HEK293 (cell line): ENCODE measurements around the gene IVD.

Source experiments
- CTCF ChIA-PET: fragments of 350-600 bp; formaldehyde crosslinking; extraction: SDS; loops from one replicate; lab custom pipeline; 2021; ENCODE audit warnings: antibody characterized with exemption; lab: Yijun Ruan, JAX
- POLR2A ChIA-PET: fragments of 300-600 bp; formaldehyde crosslinking; extraction: SDS; loops from one replicate; lab custom pipeline; 2020; ENCODE audit warnings: antibody characterized with exemption, inconsistent platforms; lab: Yijun Ruan, JAX
- H3K27ac ChIP-seq: fragments of 200-500 bp; sonication (Bioruptor generic); 2 replicates; pipeline ENCODE4 v1.5.1; 2014; ENCODE audit warnings: low read depth, low read length, control low read depth, inconsistent platforms; ENCODE audit errors: extremely low read depth
- H3K36me3 ChIP-seq, 2 experiments: fragments of 200-500 bp in 1 of 2; sonication (Bioruptor generic) in 1 of 2; 1 replicate in 1 of 2; 2 replicates in 1 of 2; pipeline ENCODE4 v1.5.1; 2014 to 2017; ENCODE audit warnings: inconsistent platforms in 2 of 2, low read length in 2 of 2; ENCODE audit not compliant: control insufficient read depth in 2 of 2, insufficient read depth in 1 of 2
- H3K4me1 ChIP-seq: fragments of 200-500 bp; sonication (Bioruptor generic); 2 replicates; pipeline ENCODE4 v1.5.1; 2014; ENCODE audit warnings: mild to moderate bottlenecking, low read length, inconsistent platforms; ENCODE audit not compliant: control insufficient read depth, insufficient read depth
- H3K4me3 ChIP-seq: 2 replicates; pipeline ENCODE4 v1.5.1; 2011; ENCODE audit warnings: low read depth, mild to moderate bottlenecking, control low read depth, low read length, moderate library complexity
- H3K9me3 ChIP-seq: fragments of 200-500 bp; sonication (Bioruptor generic); 2 replicates; pipeline ENCODE4 v1.5.1; 2014; ENCODE audit warnings: low read depth, low read length, inconsistent platforms; ENCODE audit not compliant: control insufficient read depth, insufficient read depth
- EGR2 ChIP-seq: fragments of 450-650 bp; formaldehyde crosslinking; IDR thresholded peaks from 2 replicates; pipeline ENCODE4 v1.5.1; 2016; ENCODE audit warnings: low read depth, missing biosample characterization, missing genetic modification characterization
- GLIS1 ChIP-seq: fragments of 450-650 bp; formaldehyde crosslinking; IDR thresholded peaks from 2 replicates; pipeline ENCODE4 v1.5.1; 2016; ENCODE audit warnings: missing biosample characterization, missing genetic modification characterization
- GLIS2 ChIP-seq: fragments of 450-650 bp; formaldehyde crosslinking; IDR thresholded peaks from 2 replicates; pipeline ENCODE4 v1.5.1; 2016; ENCODE audit warnings: missing biosample characterization, missing genetic modification characterization
- KLF9 ChIP-seq: fragments of 450-650 bp; formaldehyde crosslinking; IDR thresholded peaks from 2 replicates; pipeline ENCODE4 v1.5.1; 2016; ENCODE audit warnings: missing biosample characterization, missing genetic modification characterization, low read depth
- ZFP3 ChIP-seq: fragments of 450-650 bp; formaldehyde crosslinking; IDR thresholded peaks from 2 replicates; pipeline ENCODE4 v1.5.1; 2016; ENCODE audit warnings: low read depth, missing biosample characterization, missing genetic modification characterization
- ZNF114 ChIP-seq: fragments of 450-650 bp; formaldehyde crosslinking; IDR thresholded peaks from 2 replicates; pipeline ENCODE4 v1.5.0; 2017; ENCODE audit warnings: missing biosample characterization, missing genetic modification characterization
- ZNF266 ChIP-seq: fragments of 450-650 bp; formaldehyde crosslinking; IDR thresholded peaks from 2 replicates; pipeline ENCODE4 v1.5.1; 2016; ENCODE audit warnings: missing biosample characterization, missing genetic modification characterization, low read depth
- ZNF426 ChIP-seq: fragments of 450-650 bp; formaldehyde crosslinking; IDR thresholded peaks from 2 replicates; pipeline ENCODE4 v1.5.1; 2017; ENCODE audit warnings: missing biosample characterization, missing genetic modification characterization, mild to moderate bottlenecking, inconsistent platforms, moderate library complexity
- ZNF510 ChIP-seq: fragments of 450-650 bp; formaldehyde crosslinking; IDR thresholded peaks from 2 replicates; pipeline ENCODE4 v1.5.1; 2018; ENCODE audit warnings: mild to moderate bottlenecking, missing genetic modification characterization, missing biosample characterization; ENCODE audit not compliant: insufficient replicate concordance
- ZNF529 ChIP-seq: fragments of 450-650 bp; formaldehyde crosslinking; IDR thresholded peaks from 2 replicates; pipeline ENCODE4 v1.5.1; 2017; ENCODE audit warnings: missing genetic modification characterization, missing biosample characterization; ENCODE audit not compliant: insufficient replicate concordance
- ZNF544 ChIP-seq: fragments of 450-650 bp; formaldehyde crosslinking; IDR thresholded peaks from 2 replicates; pipeline ENCODE4 v1.5.0; 2017; ENCODE audit warnings: missing biosample characterization, missing genetic modification characterization
- ZNF621 ChIP-seq: fragments of 450-650 bp; formaldehyde crosslinking; IDR thresholded peaks from 2 replicates; pipeline ENCODE4 v1.5.1; 2017; ENCODE audit warnings: missing biosample characterization, missing genetic modification characterization
- ZNF629 ChIP-seq: fragments of 450-650 bp; formaldehyde crosslinking; IDR thresholded peaks from 2 replicates; pipeline ENCODE4 v1.5.1; 2017; ENCODE audit warnings: missing biosample characterization, missing genetic modification characterization
- ZNF792 ChIP-seq: fragments of 450-650 bp; formaldehyde crosslinking; IDR thresholded peaks from 2 replicates; pipeline ENCODE4 v1.5.1; 2016; ENCODE audit warnings: missing biosample characterization, missing genetic modification characterization
- TF ChIP-seq, protein P1 (sequence below): fragments of 450-650 bp; formaldehyde crosslinking; IDR thresholded peaks from 2 replicates; pipeline ENCODE4 v1.5.1; 2016; ENCODE audit warnings: missing biosample characterization, missing genetic modification characterization
- TF ChIP-seq, protein P2 (sequence below): fragments of 450-650 bp; formaldehyde crosslinking; IDR thresholded peaks from 2 replicates; pipeline ENCODE4 v1.5.1; 2016; ENCODE audit warnings: missing biosample characterization, missing genetic modification characterization, low read depth
- TF ChIP-seq, protein P3 (sequence below): fragments of 450-650 bp; formaldehyde crosslinking; IDR thresholded peaks from 2 replicates; pipeline ENCODE4 v1.5.1; 2016; ENCODE audit warnings: missing biosample characterization, missing genetic modification characterization
- TF ChIP-seq, protein P4 (sequence below): fragments of 450-650 bp; formaldehyde crosslinking; IDR thresholded peaks from 2 replicates; pipeline ENCODE4 v1.5.1; 2016; ENCODE audit warnings: missing biosample characterization, missing genetic modification characterization, borderline replicate concordance

The IVD gene

DNA sequence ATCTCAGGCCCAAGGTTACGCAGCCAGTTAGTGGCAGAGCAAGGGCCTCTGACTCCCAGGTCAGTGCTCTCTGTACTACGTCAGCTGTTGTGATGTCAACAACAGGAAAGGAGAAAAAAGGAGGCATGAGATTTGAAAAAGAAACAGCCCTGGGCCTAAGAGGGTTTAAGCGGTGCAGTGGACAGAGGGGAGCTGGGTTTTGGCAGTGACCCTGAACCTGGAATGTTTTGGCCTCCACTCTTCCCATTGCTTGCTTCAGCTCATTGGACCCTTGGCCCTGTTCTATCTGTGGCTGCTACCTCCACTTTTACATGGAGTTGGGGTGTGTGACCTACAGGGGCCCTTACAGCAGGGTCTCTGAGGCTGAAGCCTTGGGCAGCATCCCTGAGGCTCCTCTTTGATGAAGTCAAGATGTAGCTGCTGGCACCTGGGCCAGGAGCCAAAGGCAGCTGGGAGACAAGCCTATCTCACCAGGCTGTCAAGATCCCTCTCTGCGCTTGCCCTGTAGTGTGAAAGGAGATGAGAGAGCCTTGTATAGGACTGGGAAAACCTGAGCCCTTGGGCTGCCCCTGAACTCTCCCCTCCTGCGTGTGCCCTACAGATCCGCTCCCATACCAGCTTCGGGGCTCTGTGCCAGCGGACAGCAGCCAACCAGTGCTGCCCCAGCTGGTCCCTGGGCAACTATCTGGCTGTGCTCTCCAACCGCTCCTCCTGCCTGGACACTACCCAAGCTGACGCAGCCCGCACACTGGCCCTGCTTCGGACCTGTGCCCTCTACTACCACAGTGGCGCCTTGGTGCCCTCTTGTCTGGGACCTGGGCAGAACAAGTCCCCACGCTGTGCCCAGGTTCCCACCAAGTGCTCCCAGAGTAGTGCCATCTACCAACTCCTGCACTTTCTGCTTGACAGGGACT, 38.9 kb upstream of the IVD start (continued):
- TF ChIP-seq GLIS2 (tag by site-specific recombination) = no peak
- TF ChIP-seq, protein P1, sequence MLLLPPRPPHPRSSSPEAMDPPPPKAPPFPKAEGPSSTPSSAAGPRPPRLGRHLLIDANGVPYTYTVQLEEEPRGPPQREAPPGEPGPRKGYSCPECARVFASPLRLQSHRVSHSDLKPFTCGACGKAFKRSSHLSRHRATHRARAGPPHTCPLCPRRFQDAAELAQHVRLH (tag by site-specific recombination) = no peak
- TF ChIP-seq EGR2 (tag by site-specific recombination) = no peak
- no peak for TF ChIP-seq ZFP3
- no peak for TF ChIP-seq ZNF510 (tag by site-specific recombination)

DNA sequence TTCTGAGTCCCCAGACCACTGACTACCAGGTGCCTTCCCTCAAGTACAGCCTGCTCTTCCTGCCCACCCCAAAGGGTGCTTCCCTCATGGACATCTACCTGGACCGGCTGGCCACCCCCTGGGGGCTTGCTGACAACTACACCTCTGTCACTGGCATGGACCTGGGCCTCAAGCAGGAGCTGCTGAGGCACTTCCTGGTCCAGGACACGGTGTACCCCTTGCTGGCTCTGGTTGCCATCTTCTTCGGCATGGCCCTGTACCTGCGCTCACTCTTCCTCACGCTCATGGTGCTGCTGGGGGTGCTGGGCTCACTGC, 38.3 kb upstream of the IVD start:
- POLR2A ChIA-PET = interaction anchor here (1.5 kb wide), 1 partner anchor 27 kb away, joined by 5 read pairs; the partner anchor contains the start of gene CCDC9B
- CTCF ChIA-PET = interaction anchor here (0.7 to 1.6 kb wide), 9 partner anchors 9 to 58 kb away, joined by 3 to 9 read pairs (median 3); partner anchors contain the start of gene DISP2
- H3K9me3 ChIP-seq = no peaks in the 10 kb centered on the region
- H3K4me1 ChIP-seq = no peaks in the 10 kb centered on the region
- H3K4me3 ChIP-seq = no peak overlapping the region
- TF ChIP-seq GLIS1 (tag by site-specific recombination) (0 out of 2 replicates have a peak, but pooled peaks have one; percentile 5), GLIS2 (tag by site-specific recombination) (peak; percentile 37), ZNF529 (tag by site-specific recombination) (no peak)
- no peaks in the 10 kb centered on the region for H3K36me3 ChIP-seq
- H3K27ac ChIP-seq = no peak overlapping the region

DNA sequence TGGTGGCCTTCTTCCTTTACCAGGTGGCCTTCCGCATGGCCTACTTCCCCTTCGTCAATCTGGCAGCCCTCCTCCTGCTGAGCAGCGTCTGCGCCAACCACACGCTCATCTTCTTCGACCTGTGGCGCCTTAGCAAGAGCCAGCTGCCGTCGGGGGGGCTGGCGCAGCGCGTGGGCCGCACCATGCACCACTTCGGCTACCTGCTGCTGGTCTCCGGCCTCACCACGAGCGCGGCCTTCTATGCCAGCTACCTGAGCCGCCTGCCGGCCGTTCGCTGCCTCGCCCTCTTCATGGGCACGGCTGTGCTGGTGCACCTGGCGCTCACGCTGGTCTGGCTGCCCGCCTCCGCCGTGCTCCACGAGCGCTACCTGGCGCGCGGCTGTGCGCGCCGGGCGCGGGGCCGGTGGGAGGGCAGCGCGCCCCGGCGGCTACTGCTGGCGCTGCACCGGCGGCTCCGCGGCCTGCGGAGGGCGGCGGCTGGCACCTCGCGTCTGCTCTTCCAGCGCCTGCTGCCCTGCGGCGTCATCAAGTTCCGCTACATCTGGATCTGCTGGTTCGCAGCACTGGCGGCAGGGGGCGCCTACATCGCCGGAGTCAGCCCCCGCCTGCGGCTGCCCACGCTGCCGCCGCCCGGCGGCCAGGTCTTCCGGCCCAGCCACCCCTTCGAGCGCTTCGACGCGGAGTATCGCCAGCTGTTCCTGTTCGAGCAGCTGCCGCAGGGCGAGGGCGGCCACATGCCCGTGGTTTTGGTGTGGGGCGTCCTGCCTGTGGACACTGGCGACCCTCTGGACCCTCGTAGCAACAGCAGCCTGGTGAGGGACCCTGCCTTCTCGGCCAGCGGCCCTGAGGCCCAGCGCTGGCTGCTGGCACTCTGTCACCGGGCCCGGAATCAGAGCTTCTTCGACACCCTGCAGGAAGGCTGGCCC, 37.6 kb upstream of the IVD start:
- Histone ChIP-seq H3K36me3 (no peaks in the 10 kb centered on the region), H3K9me3 (no peaks in the 10 kb centered on the region), H3K27ac (no peak overlapping the region), H3K4me1 (no peaks in the 10 kb centered on the region), H3K4me3 (no peak overlapping the region)
- ChIA-PET POLR2A (interaction anchor here (1.1 to 1.5 kb wide), 2 partner anchors 28 to 37 kb away, joined by 3 to 5 read pairs; partner anchors contain the start of genes CCDC9B and IVD), CTCF (interaction anchor here (0.7 to 2.0 kb wide), 18 partner anchors 9 to 58 kb away, joined by 3 to 11 read pairs (median 3); partner anchors contain the start of genes DISP2 and KNSTRN)
- TF ChIP-seq ZNF114 (tag by site-specific recombination) (no peak), ZNF426 (tag by site-specific recombination) (no peak), KLF9 (no peak), ZNF544 (tag by site-specific recombination) (no peak), ZNF792 (tag by site-specific recombination) (no peak), ZNF621 (tag by site-specific recombination) (no peak), ZNF266 (tag by site-specific recombination) (no peak), ZNF629 (tag by site-specific recombination) (peak; percentile 61; the same call in 1 of the 2 replicates), EGR2 (tag by site-specific recombination) (peak; percentile 87)
- TF ChIP-seq, protein P1 (tag by site-specific recombination) = no peak
- TF ChIP-seq, protein P2, sequence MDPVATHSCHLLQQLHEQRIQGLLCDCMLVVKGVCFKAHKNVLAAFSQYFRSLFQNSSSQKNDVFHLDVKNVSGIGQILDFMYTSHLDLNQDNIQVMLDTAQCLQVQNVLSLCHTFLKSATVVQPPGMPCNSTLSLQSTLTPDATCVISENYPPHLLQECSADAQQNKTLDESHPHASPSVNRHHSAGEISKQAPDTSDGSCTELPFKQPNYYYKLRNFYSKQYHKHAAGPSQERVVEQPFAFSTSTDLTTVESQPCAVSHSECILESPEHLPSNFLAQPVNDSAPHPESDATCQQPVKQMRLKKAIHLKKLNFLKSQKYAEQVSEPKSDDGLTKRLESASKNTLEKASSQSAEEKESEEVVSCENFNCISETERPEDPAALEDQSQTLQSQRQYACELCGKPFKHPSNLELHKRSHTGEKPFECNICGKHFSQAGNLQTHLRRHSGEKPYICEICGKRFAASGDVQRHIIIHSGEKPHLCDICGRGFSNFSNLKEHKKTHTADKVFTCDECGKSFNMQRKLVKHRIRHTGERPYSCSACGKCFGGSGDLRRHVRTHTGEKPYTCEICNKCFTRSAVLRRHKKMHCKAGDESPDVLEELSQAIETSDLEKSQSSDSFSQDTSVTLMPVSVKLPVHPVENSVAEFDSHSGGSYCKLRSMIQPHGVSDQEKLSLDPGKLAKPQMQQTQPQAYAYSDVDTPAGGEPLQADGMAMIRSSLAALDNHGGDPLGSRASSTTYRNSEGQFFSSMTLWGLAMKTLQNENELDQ (tag by site-specific recombination) = no peak
- TF ChIP-seq, protein P3, sequence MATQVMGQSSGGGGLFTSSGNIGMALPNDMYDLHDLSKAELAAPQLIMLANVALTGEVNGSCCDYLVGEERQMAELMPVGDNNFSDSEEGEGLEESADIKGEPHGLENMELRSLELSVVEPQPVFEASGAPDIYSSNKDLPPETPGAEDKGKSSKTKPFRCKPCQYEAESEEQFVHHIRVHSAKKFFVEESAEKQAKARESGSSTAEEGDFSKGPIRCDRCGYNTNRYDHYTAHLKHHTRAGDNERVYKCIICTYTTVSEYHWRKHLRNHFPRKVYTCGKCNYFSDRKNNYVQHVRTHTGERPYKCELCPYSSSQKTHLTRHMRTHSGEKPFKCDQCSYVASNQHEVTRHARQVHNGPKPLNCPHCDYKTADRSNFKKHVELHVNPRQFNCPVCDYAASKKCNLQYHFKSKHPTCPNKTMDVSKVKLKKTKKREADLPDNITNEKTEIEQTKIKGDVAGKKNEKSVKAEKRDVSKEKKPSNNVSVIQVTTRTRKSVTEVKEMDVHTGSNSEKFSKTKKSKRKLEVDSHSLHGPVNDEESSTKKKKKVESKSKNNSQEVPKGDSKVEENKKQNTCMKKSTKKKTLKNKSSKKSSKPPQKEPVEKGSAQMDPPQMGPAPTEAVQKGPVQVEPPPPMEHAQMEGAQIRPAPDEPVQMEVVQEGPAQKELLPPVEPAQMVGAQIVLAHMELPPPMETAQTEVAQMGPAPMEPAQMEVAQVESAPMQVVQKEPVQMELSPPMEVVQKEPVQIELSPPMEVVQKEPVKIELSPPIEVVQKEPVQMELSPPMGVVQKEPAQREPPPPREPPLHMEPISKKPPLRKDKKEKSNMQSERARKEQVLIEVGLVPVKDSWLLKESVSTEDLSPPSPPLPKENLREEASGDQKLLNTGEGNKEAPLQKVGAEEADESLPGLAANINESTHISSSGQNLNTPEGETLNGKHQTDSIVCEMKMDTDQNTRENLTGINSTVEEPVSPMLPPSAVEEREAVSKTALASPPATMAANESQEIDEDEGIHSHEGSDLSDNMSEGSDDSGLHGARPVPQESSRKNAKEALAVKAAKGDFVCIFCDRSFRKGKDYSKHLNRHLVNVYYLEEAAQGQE (tag by site-specific recombination) = no peak
- TF ChIP-seq, protein P4, sequence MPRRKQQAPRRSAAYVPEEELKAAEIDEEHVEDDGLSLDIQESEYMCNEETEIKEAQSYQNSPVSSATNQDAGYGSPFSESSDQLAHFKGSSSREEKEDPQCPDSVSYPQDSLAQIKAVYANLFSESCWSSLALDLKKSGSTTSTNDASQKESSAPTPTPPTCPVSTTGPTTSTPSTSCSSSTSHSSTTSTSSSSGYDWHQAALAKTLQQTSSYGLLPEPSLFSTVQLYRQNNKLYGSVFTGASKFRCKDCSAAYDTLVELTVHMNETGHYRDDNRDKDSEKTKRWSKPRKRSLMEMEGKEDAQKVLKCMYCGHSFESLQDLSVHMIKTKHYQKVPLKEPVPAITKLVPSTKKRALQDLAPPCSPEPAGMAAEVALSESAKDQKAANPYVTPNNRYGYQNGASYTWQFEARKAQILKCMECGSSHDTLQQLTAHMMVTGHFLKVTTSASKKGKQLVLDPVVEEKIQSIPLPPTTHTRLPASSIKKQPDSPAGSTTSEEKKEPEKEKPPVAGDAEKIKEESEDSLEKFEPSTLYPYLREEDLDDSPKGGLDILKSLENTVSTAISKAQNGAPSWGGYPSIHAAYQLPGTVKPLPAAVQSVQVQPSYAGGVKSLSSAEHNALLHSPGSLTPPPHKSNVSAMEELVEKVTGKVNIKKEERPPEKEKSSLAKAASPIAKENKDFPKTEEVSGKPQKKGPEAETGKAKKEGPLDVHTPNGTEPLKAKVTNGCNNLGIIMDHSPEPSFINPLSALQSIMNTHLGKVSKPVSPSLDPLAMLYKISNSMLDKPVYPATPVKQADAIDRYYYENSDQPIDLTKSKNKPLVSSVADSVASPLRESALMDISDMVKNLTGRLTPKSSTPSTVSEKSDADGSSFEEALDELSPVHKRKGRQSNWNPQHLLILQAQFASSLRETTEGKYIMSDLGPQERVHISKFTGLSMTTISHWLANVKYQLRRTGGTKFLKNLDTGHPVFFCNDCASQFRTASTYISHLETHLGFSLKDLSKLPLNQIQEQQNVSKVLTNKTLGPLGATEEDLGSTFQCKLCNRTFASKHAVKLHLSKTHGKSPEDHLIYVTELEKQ (tag by site-specific recombination) = no peak
